Activated CD8-positive, alpha-beta memory T cell treated with anti-CD3 and anti-CD28 coated beads, Interleukin-2, amount 50 U/mL, for 1 hour (primary cell): ENCODE data around the gene SMURF1.

Source experiments
- DNase-seq: peaks from one replicate; pipeline ENCODE4 v3.0.0-alpha.2; 2020; ENCODE audit errors: extremely low read depth

SMURF1 gene

DNA sequence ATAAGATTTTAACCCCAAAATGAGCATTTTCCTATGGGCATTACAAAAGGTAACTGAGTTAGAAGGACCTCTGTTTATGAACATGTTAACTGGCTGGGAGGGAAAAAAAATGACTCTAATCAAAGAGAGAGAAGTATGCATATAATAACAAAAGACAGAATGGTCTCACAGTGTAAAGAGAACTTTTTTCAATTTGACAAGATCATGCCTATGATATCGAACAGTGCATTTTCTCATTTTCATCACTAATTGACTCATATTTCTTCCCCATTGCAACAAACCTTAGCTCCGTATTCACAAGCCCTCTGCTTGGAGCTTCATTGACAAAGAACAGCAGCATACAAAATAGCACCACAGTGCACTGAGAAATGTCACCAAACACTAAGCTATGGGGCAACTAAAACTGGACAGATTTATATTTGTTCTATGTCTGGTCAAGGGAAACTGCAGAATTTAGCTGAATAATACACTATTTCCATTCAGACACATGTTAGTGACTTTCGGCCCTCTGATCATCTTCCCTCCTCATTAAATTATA lies 45.6 kb downstream of the SMURF1 start:
- no peak for DNase-seq

DNA sequence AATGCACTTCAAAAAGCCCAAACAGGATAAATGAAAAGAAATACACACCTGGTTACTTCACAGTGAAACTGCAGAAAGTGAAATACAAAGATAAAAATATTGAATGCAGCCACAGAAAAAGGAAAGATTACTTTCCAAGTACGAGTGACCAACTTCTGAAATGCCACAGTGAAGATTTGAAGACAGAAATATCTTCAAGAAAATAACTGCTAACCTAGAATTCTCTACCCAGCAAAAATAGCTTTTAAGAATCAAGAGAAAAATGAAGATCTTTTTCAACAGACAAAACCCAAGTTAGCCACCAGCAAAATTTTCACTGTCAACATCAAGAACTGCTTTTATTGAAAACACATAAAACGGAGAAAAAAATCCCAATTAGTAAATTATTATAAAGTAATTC lies 46.2 kb downstream of the SMURF1 start:
- no peak for DNase-seq

DNA sequence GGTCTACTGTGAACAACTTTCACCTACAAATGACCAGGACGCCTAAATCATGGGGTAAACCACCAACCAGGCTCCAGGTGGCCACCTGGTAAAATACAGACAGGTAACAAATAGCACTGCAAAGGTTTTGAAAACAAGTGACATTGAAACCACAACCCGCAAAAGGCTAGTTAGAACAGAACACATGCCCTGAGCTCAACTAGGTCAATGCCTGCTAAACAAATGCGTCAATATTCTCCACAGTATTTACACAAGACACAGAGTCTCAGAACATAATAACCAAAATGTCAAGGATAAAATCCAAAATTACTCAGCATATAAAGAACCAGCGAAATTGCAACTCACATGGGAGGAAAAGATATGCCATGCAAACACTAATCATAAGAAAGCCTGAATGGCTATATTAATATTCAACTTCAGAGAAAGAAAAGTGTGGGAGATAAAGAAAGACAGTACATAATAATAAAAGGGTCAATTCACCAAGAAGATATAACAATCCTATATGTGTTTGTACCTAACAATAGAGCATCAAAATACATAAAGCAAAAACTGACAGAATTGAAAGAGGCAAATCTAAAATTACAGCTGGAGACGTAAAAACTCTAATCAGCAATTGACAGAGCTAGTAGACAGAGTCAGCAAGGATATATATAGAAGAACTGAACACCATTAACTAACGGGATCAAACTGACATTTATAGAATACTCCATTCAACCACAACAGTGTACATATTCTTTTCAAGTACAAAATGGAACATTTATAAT lies 47.6 kb downstream of the SMURF1 start:
- DNase-seq: no peak

DNA sequence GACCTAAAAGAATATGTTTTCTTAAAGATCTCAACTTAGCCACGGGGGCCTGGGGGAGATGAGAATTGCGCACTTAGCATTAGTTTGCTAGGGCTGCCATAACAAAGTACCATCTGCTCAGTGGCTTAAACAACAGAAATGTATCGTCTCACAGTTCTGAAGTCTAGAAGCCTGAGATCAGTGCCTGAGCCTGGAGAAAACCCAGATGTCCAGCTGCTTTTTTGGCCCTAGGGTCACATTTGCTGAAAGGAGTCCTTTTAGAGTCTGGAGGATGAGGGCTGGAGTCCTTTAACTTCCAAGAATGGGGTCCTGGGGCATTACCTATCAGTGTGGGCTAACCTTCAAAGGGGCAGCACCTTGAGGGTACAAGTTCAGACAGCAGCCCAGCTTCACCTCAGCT lies 48.2 kb downstream of the SMURF1 start:
- no peak for DNase-seq

DNA sequence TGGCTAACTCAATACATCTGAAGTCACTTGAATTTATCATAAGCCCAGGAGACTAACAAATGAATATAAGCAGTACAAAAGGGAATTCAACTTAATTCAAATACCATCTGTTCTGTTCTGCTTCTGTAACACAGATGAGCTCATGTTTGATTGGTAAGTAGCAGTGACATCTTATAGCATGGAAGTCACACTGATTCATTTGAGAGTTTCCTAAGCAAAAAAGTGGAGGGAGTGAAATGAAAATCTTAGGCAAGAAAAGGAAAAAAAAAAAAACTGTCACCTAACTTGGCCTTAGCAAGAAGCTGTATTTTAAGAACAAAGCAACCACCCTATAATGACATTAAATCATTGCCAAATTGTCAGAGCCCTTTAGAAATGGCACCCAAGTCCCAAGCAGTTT lies 49.5 kb downstream of the SMURF1 start:
- DNase-seq: no peak

DNA sequence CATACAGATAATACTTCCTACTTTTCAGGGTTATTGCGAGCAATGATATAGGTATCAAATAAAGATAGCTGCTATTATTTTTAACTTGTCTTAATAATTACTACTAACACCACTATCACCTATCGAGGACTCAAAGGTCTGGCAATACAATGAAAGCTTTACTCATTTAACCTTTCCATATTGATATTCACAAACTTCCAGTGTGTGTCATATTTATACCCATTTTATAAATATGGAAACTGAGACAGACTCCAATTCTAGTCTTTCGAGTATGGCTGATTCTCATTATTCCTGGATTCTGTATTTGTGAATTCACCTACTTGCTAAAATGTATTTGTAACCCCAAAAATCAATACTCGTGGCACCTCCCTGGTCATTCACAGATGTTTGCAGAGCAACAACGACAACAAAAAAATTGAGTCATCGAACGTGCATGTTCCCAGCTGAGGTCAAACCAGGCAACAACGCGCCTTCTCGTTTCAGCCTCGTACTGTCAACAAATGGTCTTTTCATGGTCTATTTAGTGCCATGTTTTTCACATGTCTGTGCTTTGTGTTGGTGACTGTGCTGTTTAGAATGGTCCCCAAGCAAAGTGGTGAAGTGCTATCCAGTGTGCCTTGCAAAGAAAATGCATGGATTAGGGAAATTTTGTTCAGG lies 51.7 kb downstream of the SMURF1 start:
- DNase-seq: no peak

DNA sequence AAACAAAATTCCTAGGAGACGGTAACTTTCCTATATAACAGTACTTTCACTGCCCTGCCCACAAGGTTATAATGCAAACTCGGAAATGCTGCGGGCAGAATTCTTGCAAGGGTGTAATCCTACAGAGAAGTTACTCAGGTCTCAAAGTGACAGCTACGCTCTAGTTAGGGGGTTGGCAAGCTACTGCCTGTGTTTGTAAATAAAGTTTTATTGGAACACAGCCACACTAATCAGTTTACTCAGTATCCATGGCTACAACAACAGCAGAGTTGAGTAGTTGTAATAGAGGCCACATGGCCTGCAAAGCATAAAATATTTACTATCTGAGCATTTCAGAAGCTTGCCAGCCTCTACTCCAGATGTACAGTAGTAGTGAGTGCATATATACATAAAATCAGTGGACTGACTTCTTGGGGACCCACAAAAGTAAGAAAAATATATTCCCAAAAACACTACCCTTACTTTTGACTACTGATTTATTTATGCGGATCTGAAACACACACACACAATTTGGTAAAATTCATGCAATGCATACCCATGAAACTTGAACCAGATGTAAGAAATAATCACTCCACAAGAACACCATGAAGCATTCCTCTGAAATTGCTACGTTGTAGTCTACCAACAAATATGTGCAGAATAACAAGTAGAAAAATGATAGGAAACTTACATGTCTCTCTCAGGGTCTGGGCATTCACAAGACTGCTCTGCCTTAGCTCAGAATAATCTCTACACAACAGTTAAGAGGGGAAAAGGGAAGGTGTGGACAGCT lies 53.0 kb downstream of the SMURF1 start:
- DNase-seq: no peak

DNA sequence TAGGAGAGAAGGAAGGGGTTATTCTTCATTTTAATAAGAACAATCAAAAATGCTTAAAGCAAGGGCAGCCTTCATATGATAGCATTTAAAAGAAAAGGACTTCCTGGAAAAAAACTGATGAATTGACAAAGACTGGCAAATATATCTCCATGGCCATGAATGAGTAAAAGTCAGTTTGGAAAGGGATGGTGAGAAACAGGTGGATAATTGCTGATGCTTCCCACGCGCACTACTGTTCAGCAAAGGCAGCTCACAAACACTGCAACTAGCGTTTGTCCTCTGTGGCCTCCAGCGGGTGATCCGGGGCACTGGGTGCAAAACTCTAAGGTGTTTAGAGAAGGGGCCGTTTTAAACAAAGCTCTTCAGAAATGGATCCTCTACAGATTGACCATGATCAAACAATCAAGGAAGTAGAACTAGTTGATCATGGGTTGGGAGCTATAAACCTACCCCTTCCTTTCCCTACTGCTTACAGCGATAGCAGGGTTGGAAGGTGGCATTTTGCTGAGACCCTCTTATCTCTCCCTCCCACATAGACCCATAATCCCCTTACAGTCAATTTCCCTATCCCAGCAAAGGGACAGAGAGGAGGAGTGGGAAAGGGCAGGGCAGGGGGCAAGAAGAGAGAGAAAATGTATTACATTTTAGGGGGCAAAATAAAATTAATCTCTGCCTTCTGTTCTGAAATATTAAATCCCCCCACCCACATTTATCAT lies 53.8 kb downstream of the SMURF1 start:
- DNase-seq: no peak

DNA sequence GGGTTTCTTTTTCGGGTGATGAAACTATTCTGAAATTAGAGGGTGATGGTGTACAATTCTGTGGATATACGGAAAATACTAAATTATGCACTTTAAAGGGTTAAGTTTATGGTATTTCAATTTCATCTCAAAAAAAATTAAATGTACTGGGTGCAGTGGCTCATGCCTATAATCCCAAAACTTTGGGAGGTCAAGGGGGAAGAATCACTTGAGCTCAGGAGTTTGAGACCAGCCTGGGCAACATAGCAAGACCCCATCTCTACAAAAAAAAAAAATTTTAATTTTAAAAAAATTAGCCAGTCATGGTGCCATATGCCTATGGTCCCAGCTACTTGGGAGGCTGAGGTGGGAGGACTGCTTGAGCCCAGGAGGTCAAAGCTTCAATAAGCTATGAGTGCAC lies 57.0 kb downstream of the SMURF1 start:
- DNase-seq: no peak

DNA sequence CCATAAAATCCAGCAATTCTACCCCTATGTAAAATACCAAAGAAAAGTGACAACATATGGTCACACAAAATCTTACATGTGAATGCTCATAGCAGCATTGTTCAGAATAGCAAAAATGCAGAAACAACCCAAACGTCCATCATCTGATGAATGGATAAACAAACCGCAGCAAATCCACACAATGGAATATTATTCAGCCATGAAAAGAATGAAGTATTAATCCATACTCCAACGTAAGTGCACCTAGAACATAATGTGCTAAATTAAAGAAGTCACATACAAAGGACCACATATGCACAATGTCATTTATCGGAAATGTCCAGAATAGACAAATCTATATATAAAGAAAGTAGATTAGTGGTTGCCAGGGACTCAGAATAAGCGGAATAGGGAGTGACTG lies 57.4 kb downstream of the SMURF1 start:
- DNase-seq: no peak

DNA sequence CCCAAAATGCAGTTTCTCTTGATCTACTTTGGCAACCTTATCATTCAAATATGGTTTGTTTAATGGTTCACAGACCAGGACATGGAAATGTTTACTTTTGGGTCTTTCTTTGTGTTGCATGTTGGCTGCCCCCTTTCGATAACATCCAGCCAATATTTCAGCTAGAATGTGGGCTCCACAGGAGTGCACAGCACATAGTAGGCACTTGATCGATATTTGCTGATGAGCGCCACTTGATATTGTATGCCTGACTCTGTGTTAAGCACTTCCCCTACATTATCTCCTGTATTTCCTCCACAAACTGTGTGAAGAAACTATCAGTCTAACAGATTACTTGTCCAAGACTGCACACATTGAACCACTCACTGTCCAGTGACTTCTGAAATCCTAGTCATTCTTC lies 60.2 kb downstream of the SMURF1 start:
- no peak for DNase-seq

DNA sequence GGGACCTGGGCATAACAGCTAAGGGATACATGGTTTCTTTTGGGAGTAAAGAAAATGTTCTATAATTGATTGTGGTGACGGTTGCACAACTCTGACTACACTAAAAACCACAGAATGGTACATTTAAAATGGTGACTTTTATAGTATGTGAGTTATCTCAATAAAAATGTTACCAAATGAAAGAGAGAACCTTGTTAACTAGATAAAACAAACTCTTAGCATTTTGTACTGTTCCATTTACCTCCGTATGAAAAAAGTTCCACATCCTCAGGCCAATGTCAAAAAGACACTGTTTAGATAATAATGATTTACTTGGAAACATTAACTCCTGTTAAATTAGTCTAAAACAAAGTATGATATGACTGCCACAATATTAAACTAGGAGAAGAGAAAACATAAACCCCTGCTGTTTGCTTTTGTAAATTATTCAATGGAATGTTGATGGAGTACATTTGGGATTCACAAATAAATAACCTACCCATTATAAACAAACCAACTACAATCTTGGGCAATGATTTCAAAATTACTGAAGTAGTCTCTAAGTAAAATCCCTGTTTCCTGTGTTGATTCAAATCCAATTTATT lies 60.7 kb downstream of the SMURF1 start:
- no peak for DNase-seq

DNA sequence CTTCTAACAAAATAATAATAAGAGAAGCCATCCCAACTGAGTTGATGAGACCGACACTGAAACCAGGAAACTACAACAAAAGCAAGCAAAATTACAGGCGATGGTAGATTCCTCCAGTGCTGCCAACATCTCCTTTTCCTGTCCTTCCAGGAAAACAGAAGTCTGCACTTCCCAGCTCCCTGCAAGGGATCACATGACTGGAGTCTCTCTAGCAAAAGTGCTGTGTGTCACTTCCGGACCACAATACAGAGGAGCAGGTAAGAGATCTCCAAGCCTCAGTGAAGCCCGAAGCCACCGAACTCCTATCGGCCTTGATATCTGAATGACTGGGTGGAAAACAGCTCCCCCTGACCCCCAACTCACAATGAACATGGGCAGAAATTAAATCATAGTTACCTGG lies 63.2 kb downstream of the SMURF1 start:
- no peak for DNase-seq

DNA sequence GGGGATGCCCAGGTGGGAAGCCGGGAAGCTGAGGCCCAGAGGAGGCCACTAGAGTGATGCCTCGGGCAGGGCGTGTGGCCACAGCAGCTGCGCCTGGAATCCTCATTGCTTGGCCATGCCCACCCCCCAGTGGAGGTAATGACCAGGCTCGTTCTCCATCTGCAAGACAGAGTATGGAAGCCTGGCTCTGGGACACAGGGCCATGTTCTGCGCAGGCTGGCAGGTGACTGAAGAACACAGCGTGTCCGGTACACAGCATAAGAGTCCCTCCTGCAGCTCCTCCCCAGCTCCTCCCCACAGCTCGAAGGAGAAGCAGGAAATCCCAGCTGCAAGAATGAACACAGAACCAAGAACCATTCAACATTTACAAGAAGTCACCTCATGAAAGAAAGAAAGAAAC lies 64.8 kb downstream of the SMURF1 start:
- DNase-seq: no peak

DNA sequence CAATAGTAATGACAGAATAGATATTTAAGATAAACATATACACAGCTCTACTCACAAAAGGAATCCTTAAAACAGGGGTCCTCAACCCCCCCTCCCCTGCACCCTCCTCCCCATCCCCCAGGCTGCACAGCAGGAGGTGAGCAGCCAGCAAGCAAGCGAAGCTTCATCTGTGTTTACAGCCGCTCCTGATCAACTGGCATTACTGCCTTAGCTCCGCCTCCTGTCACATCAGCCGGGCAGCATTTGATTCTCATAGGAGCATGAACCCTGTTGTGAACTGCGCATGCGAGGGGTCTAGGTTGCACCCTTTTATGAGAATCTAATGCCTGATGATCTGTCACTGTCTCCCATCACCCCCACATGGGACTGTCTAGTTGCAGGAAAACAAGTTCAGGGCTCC lies 65.5 kb downstream of the SMURF1 start:
- no peak for DNase-seq

DNA sequence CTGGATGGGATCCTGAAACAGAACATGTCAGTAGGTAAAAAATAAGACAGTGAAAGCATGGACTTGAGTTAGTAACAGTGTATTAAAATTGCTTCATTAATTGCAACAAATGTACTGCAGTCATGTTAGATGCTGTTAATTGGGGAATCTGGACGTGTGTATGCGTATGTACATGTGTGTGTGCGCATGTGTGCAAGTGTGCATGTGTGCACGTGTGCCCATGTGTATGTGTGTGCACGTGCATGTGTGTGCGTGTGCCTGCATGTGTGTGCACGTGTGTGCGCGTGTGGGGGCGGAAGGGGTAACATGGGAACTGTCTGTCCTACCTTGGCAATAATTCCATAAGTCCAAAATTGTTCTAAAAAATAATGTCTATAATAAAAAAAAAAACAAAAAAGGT lies 67.3 kb downstream of the SMURF1 start:
- no peak for DNase-seq

DNA sequence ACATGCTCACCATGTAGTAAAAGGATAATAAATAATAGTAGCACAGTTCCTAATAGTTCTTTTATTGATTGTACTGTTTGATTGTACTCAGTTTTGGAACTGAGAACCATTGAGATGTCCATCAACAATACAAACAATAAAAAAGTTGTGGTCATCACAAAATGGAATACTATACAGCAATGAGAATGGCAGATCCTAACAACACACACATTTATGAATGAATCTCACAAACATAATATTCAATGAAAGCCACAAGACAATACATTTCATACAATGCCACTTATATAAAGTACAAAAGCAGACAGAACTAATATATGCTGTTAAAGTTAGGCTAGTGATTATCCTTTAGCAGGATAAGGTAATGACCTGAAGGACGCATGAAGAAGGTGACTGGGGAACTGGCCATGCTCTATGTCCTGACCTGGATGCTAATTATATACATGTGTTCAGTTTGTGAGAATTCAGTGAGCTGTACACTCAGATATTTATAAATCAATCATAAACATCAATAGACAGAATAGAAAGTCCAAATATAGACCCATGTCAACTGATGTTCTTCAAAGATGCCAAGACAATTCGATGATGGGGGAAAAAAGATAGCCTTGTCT lies 70.0 kb downstream of the SMURF1 start:
- DNase-seq: no peak

DNA sequence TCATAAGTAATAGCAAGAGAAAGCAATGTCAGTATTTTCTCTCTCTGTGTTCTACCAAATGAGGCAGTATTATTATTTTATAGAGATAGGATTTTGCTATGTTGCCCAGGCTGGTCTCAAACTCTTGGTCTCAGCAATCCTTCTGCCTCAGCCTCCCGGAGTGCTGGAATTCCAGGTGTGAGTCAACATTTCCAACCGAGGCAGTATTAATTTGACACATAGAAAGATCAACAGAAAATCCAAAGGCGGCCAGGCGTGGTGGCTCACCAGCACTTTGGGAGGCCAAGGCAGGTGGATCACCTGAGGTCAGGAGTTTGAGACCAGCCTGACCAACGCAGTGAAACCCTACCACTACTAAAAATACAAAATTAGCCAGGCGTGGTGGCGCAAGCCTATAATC lies 71.8 kb downstream of the SMURF1 start:
- no peak for DNase-seq

DNA sequence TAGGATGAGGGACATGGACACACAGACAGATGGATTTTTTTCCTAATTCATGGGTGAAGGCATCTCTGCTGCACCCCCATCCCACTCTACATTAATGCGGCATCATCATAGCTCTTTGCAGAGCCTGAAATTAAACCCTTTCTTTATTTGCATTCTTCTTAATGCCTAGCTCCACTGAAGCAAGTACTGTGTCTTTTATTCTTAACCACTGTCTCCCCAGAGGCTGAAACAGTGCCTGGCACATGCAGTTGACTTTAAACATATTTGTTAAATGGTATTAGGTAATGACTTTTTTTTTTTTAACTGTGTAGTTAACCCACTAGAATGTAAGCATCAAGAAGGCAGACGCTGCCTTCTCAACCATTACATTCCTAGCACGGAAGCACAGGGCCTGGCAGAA lies 73.5 kb downstream of the SMURF1 start:
- no peak for DNase-seq

DNA sequence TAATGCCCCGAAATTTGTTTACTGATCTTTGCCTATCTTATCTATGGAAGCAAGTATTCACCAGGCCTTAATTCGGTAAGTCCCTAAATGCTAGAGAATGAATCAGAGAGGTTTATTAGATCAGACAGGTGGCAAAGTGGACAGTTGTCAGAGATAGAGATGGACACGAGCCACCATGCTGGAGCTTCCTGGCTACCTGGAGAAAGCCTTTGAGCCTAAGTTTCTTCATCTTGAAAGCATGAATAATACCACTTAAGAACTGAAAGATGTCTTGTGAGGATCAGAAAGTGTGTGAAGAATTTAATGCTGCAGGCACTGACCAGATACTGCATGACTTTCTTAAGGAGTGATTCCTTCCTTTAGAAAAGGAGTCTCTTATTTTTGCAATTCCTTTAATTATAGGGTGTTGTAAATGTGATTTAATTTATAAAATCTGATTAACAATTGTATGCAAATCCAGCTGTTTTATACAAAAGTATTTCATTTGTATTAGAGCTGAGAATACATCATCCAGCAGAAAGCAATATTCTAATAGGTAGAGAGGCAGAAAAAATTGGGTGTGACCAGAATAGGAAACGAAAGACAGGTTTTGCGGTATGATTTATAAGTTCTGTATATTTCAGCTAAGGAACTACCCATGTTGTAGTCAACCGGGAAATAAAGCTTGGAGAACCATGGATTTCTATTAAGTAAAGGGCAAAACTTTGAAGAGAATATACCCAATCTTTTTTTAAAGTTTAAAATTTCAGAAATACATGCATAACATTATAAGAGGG lies 82.7 kb downstream of the SMURF1 start:
- DNase-seq: no peak
